ENCODE measurements around the gene GOSR2.
"Not testable (repeated sequence)": the region's sequence is repeated elsewhere in the genome, so short reads cannot be mapped to it uniquely, and the experiment has no call there.

The GOSR2 gene

DNA sequence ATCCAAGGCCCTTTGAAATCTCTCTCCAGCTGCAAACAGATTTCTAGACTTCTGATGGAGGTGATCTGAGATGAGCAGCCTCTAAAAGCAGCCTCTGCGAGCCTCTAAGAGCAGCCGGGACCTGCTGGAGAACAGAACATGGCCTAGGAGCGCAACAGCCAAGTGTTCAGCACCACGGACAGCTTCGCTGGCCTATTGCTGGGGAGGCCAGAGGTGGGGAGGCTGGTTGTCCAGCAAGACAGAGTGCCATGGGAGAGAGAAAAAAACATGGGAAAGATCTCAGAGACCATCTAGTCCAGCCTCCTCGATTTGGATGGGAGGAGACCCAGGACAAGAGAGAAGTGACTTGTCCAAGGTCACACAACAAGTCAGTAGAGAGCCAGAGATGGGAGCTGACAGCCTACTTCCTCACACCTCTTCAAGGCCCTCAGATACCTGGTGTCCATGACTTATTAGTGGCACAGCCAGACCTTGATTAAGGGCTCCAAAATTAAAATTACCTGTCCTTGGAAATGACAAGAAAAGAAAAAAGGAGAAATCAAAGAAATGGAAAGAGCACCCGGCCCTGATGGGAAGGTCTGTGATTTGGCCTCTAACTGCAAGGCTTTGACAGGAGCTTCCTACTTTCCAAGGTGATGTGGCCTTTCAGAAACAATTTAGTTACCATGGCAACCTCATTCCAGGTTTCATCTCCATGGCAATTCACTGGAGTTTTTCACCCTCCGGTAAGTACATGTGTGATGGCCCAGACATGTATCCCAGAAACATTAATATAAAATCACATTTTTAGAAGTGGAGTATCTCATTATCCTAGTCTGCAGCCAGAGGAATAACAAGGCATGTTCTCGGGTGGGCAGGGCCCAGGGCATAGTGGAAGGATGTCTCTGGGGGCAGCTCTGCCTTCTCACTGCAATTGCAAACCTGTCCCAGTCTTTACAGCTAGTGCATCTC, 41.6 kb downstream of the GOSR2 start:
- DNase-seq (ENCODE audit: low read depth): peak; percentile 40

DNA sequence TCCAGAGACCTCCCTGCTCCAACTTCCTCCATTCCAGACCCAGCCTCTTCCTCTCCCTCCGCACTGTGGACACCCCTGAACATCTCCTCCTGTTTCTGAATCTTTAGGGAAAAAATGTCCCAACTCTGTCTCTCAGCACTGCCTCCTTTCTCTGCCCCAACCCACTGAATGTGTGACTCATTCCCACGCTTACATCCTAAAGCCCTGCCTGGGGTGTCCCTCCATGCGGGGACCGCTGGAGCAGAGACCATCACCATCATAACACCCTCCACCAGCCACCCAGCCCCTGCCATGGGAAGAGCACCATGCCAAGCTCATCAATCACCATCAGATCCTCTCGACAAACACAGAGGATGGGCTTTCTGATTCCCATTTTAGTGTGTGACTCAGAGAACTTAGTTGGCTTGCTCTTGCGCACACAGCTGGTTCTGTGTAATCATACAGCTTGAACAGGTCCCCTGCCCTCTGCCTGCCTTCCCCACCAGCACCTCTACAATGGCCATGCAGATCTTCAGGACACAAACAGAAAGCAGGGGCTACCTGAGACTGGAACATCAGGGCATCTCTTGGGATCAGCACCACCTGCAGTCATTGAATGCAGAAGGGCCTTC, 45.4 kb downstream of the GOSR2 start:
- DNase-seq (ENCODE audit: low read depth): no peak

DNA sequence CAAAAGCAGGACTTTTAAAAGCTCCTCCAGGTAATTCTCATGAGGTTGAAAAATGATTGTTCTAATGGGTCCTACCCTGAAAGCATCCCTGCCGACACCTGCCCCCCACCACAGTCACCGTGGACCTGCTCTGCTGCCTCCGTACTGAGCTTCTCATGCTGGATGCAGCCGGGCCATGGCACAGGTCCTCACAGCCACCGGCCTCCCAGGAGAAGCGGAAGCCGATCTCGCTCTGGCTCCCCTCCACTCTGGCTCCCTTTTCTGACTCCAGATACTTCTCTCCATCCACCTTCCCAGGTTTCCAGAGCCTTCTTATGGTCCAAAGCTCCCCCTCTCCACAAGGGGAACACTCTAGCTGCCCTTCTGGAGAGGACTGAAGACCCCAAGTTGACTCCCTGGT, 45.9 kb downstream of the GOSR2 start:
- DNase-seq (ENCODE audit: low read depth): no peak

DNA sequence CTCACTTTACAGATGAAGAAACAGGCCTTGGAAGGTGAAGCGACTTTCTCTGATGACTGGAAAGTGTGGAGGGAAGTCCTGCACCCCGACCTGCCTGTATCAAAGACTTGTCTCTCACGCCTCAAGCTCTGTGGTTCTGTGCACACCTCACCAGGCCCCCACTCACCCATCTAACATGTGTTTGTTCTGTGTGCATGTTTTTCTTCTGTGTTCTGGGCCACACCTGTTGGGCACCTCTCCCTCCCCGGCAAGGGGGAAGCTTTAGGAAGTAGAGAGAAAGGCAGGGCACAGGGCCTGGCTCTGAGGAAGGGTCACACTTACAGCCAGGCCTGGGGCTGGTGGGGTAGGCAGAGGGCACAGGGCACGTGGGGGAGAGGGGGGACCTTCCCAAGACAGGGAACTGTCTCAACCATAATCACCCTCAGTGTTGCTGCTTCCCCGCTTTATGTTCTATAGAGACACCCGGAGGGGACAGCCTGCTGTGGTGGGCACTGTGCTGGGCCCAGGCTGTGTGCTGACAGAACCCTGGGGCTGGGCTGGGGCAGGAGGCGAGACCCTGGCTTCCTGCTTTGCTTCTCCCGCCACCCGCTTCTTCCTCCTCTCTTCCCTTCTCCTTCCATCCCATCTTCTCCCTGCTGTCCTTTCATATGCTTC, 48.8 kb downstream of the GOSR2 start:
- DNase-seq (ENCODE audit: low read depth): no peak

DNA sequence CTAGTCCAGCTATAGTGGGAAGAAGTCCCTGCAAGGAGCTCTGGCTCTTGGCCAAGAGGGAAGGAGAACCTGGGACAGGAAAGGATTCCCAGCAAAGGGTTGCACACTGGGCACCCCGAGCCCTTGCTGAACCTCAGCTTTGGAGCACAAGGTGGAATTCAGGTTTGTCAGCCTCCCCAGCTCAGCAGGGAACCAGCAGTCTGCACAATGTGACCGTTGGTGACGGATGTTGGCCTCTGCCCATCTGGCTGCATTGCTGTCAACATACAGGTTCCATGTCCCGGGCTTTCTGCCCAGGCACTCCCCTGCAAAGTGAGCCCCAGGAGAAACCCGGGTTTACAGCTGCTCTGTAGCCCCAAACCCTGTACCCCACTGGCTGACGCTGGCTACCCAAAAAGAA, 49.4 kb downstream of the GOSR2 start:
- no peak for DNase-seq (ENCODE audit: low read depth)

DNA sequence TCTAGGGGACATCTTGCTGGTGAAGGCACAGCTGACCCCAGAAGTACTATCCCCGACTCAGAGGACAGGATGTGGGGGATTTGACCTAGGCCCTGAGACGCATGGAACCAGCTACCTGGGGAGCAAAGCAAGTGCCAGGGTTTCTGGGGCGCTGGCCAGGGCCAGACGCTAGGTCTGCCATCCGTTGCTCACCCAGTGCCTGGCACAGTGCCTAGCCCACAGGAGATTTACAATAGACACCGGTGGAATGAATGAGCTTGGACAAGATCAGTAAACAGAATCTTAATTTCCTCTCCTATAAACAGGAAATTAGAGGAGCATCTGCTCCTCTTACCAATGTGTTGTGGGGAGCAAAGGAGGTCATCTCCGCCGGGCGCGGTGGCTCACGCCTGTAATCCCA, 51.1 kb downstream of the GOSR2 start:
- DNase-seq (ENCODE audit: low read depth): no peak

DNA sequence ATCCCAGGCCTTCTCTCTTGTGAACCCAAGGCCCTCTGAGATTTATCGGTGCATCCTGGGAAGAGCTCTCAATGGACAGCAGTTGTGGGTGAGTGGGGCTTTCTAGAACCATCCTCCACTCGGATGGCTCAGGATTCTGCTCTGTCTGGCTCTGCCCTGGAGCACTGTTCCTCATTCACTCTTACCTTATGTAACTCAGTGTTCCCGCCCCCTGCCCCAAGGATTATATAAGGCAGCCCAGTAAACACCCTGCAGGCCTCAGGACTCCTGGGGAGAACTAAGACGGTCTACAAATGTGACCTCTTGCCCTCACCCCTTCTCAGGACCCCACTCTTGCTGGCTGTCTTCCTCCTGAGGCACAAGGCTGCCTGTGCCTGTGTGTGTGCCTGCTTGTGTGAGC, 52.3 kb downstream of the GOSR2 start:
- DNase-seq (ENCODE audit: low read depth): no peak

DNA sequence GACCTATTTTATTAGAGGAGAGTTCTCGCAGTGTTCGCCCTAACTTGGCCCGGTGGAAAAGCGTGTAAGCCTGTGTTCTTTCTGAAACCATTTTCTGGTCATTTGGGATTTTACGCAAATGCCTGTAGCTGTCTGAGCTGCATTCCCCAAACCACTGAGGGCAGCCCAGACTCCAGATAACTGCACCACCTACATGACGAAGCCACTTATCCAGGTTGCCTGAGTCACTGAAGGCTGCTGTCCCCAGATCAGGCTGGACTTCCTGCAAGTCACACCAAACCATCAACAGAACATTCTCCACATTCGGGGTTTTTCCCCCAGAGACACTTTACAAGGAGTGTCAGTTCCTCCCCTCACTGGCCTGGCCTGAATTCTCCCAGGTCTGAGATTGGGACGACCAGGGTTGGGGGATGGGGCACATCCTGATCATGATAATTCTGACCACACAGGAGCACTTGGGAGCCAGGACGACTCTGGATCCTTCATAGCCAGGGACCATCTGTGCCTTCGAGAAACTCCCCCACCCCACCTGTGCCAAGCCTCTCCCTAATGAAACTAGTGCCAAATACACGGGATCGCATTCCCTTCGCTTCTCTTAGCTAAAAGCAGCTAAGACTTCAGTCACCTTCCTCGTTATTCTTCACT, 53.8 kb downstream of the GOSR2 start:
- DNase-seq (ENCODE audit: low read depth): peak; percentile 38

DNA sequence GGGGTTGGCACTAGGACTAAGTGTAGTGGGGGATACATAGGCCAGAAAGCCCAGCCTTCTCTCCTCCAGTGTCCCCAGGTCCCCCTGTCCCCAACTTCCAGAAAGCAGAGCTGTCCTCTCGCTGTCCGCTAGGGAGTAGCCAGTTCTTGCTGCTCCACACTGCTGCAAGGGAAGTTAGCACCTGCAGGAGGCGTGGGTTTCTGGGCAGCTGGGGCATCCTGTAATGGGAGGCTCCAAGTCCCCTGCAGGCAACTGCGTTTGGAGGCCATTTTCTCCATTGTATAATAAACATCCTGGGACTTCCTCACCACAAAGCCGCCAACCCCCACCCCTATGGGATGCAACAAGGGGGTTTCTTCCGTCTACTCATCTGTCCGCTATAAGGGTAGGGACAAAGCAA, 54.4 kb downstream of the GOSR2 start:
- DNase-seq (ENCODE audit: low read depth): peak; percentile 84

DNA sequence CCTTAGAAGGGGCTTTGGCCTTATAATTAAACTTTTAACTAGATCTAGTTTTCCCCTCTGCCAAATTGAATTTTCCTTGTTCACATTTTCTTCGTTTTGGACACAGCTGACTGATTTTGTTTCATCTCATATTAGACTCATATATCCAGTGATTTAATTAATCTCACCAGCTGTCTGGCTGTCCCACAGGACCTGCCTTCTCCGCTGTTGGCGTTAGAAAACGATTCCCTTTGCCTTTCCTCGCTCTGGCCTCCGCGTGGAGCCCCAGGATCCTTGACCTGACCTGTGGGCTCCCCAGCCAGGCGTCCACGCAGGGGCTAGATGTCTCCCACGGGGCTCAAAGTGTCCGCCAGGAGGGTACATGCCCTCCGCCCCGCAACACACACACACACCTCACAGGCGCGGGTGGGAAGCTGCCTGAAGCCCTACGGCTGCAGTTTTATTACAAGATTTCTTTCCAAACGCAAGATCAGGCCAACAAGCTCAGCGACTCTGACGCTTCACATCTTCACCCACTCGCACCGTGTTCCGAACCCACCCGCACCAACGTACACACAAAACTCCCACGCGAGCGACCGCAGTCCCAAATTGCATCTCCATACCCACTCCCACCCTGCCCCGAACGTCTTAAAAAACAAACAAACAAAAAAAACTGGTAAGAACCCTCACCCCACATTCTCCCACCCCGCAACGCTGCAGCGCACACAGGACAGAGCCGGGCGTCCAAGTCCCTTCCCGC, 55.0 kb downstream of the GOSR2 start:
- no peak for DNase-seq (ENCODE audit: low read depth)

DNA sequence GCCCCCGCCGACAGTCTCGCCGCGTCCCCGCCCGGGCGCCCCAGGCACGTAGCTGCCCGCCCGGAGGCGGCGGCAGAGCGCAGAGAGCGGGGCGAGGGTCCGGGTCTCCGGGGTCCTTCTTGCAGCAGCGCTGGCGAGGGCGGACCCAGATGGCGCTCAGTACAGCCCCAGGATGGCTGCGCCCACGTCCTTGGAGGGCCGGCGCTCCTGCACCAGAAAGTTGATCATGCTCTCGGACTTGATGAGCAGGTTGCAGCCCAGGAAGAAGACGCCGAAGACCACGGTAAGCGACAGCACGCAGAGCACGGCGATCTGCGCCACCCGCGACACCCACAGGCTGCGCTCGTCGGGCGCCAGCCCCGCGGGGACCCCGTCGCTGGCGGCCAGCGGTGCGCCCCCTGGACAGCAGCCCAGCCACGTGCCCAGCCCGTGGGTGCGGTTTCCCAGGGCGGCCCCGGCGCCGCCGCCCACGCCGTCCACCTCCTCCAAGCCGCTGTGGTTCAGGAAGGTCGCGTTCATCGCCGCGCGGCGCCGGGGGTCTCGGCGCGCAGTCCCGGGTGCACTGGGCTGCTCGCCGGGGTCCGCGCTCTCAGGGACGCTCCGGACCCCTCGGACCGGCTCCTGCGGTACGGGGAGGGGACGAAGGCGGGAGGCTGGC, 55.7 kb downstream of the GOSR2 start:
- DNase-seq (ENCODE audit: low read depth): peak; percentile 22

DNA sequence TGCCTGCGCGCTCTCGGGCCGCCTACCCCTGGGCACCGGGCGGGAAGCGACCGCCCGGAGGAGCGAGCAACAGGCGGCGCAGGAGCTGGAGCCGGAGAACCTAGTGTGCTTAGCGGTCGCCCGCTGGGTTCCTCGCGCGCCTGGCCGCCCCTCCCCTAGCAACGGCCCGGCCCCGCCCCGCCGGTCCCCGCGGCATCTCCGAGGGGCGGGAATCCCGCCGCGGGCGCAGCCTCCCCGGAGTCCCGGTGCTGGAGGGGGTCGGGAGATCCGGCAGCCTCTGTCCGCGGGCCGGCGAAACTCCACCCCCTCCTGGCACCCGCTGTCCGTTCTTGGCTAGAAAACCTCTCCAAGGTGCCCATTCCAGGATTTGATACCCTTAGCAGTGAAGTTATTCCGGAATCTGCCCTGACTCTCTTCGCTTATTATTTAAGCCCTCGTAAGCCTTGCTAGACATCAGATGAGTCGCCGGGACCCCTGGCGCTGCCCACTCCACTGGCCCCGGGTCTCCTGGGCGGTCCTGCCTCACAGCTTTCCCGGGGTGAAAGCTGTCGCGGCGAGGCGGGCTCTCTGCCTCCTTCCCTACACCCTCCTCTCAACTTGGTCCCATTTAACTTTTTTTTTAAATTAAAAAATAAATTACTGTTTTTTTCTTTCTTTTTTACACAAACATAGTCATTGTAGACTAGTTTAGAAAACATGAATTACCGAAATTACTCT, 56.3 kb downstream of the GOSR2 start, which contains the start of gene RPRML:
Gene RPRML, minus strand, starts transcription at position 107 of the 717 bp plus-strand sequence. CDS start 246 bp downstream, outside the sequence.
- peak; percentile 58 for DNase-seq (ENCODE audit: low read depth)

DNA sequence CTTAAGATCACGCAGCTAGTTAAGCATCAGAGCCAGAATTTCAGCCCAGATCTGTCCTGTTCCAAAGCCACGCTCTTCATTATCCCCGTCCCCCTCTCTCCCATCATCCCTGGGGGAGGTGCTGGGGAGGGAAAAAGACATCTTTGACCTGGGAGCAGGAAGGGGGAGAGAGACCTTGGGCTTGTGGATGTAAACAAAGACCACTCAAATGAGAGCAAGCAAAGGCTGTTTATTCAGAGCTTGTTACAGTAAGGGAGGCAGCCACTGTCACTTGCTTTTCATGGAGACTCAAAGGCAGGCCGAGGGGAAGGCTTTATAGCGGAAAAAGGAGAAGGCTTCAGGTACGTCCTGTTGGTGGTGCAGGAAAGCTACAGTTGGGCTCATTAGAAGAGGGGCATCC, 59.6 kb downstream of the GOSR2 start:
- no peak for DNase-seq (ENCODE audit: low read depth)

DNA sequence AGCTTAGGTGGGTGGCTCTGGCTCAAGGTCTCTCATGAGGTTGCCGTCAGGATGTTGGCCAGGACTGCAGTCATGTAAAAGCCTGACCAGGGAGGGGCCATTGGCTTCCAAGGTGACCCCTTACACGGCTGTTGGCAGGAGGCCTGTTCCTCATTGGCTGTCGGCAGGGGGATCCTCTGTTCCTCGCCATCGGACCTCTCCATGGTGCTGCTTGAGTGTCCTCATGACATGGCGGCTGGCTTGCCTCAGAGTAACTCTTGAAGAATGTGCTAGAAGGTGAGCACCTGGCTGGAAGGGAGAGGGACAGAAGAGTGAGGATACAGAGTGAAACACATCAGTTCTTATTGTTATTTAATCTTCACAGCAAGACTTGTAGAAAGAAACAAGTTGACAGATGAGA, 60.8 kb downstream of the GOSR2 start:
- DNase-seq (ENCODE audit: low read depth): no peak

DNA sequence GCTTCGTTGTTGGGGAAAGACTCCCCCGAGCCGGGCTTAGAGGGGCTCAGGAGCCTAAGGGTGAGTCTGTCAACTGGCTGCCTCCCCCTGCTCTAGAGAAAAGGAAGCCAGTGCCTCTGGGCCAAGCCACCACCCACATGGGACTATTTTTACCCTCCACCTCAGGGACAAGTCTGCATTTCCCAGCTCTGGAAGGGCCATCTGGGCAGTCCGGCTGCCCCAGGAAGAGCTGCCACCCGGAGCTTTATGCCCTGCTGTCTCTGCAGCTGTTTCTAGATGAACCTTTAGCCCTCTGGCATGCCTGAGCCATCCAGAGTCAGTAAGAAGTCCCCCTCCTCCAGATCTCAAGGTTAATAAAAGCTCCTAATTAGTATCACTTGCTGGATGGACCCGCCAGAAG, 61.4 kb downstream of the GOSR2 start:
- DNase-seq (ENCODE audit: low read depth): no peak

DNA sequence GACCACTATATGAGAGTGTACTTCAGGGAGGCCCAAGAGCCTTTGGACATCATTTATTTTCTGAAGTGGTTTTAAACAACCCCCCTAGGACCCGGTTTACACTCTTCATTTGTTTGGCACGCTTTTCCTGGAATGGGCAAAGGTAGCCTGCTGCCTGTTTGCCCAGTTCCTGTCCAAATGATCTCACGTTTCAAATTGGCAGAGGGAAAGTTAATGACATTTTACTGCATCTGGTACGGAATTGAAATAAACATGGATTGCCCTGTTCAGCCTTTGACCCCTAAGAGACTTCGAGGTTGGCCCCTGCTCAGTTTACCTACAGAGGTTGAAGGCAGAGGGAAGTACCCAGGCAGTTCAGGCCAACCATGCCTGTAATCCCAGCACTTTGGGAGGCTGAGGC, 61.9 kb downstream of the GOSR2 start:
- DNase-seq (ENCODE audit: low read depth): no peak

DNA sequence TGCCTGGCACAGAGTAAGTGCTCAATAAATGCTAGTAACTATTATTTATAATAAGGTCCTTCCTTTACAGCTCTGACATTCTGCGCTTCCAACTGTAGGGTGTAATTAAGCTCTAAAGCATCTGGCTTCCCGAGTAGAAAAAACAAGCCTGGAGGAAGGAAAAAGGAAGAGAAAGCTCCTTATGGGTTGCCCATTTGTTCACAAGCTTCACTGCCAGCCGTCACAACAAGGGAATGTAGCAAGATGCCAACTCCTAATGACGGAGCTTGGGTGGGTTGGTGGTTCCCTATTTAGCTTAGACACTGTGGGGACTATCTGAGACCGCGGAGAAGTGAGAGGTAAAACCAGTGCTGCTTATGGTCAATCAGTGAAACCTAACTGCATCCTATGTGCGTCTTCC, 63.4 kb downstream of the GOSR2 start:
- no peak for DNase-seq (ENCODE audit: low read depth)

DNA sequence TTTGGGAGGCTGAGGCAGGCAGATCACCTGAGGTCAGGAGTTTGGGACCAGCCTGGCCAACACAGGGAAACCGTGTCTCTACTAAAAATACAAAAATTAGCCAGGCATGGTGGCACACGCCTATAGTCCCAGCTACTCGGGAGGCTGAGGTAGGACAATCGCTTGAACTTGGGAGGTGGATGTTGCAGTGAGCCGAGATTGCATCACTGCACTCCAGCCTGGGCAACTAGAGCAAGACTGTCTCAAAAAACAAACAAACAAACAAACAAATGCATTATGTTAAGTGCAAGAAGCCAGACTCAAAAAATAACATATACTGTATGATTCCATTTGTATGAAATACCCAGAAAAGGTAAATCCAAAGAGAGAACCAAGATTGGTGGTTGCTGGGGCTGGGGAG, 65.0 kb downstream of the GOSR2 start:
- DNase-seq (ENCODE audit: low read depth): not testable (repeated sequence)

DNA sequence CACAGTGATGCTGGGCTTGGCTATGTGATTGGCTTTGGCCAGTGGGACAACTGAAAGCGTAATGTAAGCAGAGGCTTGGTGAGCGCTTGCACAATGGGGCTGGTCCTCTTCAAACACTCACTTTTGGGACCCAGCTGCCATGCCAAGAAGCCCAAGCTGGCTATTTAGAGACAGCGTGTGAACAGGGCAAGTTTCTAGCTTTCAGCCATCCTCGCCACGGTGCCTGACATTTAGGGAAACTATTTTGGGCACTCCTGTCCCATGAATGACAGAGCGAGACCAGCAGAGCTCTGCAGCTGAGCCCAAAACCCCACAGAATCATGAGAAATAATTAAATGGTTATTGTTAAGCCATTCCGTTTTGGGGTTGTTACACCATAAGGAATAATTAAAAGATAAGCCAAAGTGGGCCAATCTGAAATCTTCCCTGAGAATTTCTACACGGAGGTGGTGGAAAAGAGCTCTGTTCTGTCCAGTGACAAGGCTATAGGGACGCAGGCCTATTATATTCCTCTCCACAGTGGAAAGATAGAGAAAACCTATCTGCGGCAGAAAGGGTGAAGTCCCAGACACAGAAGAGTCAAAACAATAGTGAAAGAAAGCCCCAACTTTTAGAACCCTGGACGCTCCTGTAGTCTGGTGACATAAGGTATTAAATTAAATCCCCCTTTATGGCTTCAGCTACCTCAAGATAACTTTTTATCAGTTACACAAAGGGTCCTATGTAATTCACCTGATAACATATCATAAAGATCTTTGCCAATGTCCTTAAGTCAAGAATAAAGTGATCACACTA, 66.9 kb downstream of the GOSR2 start:
- DNase-seq (ENCODE audit: low read depth): no peak

DNA sequence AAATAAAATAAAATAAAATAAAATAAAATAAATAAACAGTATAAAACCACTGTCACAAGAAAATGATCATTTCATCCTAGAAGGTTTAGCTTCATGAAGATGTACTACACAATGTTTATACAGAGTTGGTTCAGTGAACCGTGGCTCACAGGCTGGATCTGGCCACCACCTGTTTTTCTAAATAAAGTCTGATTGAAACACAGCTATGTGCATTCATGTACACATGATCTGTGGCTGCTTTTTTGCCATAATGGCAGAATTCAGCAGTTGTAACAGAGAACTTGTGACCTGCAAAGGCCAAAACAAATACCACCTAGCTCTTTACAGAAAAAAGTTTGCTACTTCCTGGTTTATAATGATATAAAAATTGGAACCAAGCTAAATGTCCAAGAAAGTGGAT, 68.7 kb downstream of the GOSR2 start:
- DNase-seq (ENCODE audit: low read depth): no peak
